H1 (cell line): Measurements from ENCODE around the gene BMPR1A. TPM values are rescaled to one million over a fixed set of nuclear protein-coding genes. Genes with fewer than 3 reads are reported as not detected.

ENCODE experiments used
- CTCF ChIA-PET: fragments of 300-600 bp; sonication (Branson Sonifier 250); formaldehyde crosslinking; loops from one replicate; lab custom pipeline; 2021; ENCODE audit not compliant: partially characterized antibody; lab: Charles Lee
- POLR2A ChIA-PET: fragments of 300-600 bp; sonication (Branson Sonifier 250); formaldehyde crosslinking; loops from one replicate; lab custom pipeline; 2021; ENCODE audit warnings: inconsistent platforms; ENCODE audit not compliant: partially characterized antibody; lab: Charles Lee
- DNase-seq, 2 experiments: peaks; one replicate each; pipeline versions ENCODE4 v3.0.0 to v3.0.0-alpha.2; 2010 to 2022; ENCODE audit warnings: low spot score in 2 of 2, low read depth in 1 of 2, mixed read lengths in 1 of 2
- FAIRE-seq: peaks from 2 replicates; lab custom pipeline; 2011; peaks lifted over from hg19 to GRCh38; lab: Jason Lieb, UNC
- H2AFZ ChIP-seq: 2 replicates; pipeline ENCODE4 v1.8.1; 2012; ENCODE audit warnings: low read length, inconsistent platforms
- H2AK5ac ChIP-seq: 2 replicates; pipeline ENCODE4 v1.6.1; 2013; ENCODE audit warnings: low read depth, low read length
- H2BK120ac ChIP-seq: replicated peaks from 2 replicates; pipeline ENCODE3; 2013; ENCODE audit warnings: low read depth, low read length, inconsistent platforms
- H2BK12ac ChIP-seq: 2 replicates; pipeline ENCODE4 v1.6.1; 2013; ENCODE audit warnings: low read depth, low read length
- H2BK15ac ChIP-seq: 2 replicates; pipeline ENCODE4 v1.6.1; 2013; ENCODE audit warnings: low read length
- H2BK20ac ChIP-seq: 2 replicates; pipeline ENCODE4 v1.6.1; 2013; ENCODE audit warnings: low read length
- H2BK5ac ChIP-seq: 2 replicates; pipeline ENCODE4 v1.6.1; 2013; ENCODE audit warnings: low read depth, low read length
- H3K14ac ChIP-seq: 2 replicates; pipeline ENCODE4 v1.6.1; 2013; ENCODE audit warnings: inconsistent platforms; ENCODE audit not compliant: insufficient read length
- H3K18ac ChIP-seq: 2 replicates; pipeline ENCODE4 v1.6.1; 2013; ENCODE audit warnings: low read length; ENCODE audit errors: extremely low read depth
- H3K23ac ChIP-seq: 2 replicates; pipeline ENCODE4 v1.6.1; 2013; ENCODE audit warnings: inconsistent platforms; ENCODE audit not compliant: insufficient read length
- H3K23me2 ChIP-seq: 2 replicates; pipeline ENCODE4 v1.6.1; 2013; ENCODE audit warnings: low read depth, low read length
- H3K27ac ChIP-seq: 2 replicates; pipeline ENCODE4 v1.6.1; 2011; ENCODE audit warnings: low read depth, low read length, inconsistent platforms
- H3K27me3 ChIP-seq, 4 experiments: replicated peaks in 1 of 4; 1 replicate in 1 of 4; 2 replicates in 3 of 4; pipeline versions ENCODE4 v1.6.1 to v1.8.1; 2011 to 2013; ENCODE audit warnings: low read length in 3 of 4, mild to moderate bottlenecking in 3 of 4, inconsistent platforms in 2 of 4, mixed read lengths in 2 of 4, moderate library complexity in 1 of 4; ENCODE audit not compliant: control insufficient read depth in 3 of 4, insufficient read depth in 3 of 4; ENCODE audit errors: extremely low read depth in 1 of 4
- H3K36me3 ChIP-seq, 4 experiments: 2 replicates each; pipeline versions ENCODE4 v1.6.1 to v1.8.1; 2011 to 2013; ENCODE audit warnings: mild to moderate bottlenecking in 4 of 4, low read length in 3 of 4, moderate library complexity in 2 of 4, control low read depth in 1 of 4, inconsistent platforms in 1 of 4; ENCODE audit not compliant: insufficient read depth in 4 of 4, control insufficient read depth in 2 of 4
- H3K4ac ChIP-seq: replicated peaks from 2 replicates; pipeline ENCODE3; 2013; ENCODE audit warnings: low read length, low read depth, mixed read lengths, inconsistent platforms; ENCODE audit not compliant: insufficient read length
- H3K4me1 ChIP-seq, 4 experiments: replicated peaks in 1 of 4; 1 replicate in 1 of 4; 2 replicates in 3 of 4; pipeline versions ENCODE4 v1.6.1 to v1.8.1; 2011 to 2013; ENCODE audit warnings: low read length in 3 of 4, inconsistent platforms in 2 of 4, mixed read lengths in 1 of 4; ENCODE audit not compliant: insufficient read depth in 4 of 4, control insufficient read depth in 3 of 4
- H3K4me2 ChIP-seq, 2 experiments: 2 replicates each; pipeline versions ENCODE4 v1.6.1 to v1.8.1; 2011 to 2013; ENCODE audit warnings: low read depth in 2 of 2, low read length in 2 of 2, control low read depth in 1 of 2, inconsistent platforms in 1 of 2, mild to moderate bottlenecking in 1 of 2; ENCODE audit not compliant: insufficient read depth in 1 of 2
- H3K4me3 ChIP-seq, 4 experiments: fragments of 200-600, 300-600 bp in 1 of 4; sonication (generic), shearing (Covaris generic), sonication (Bioruptor Twin) in 1 of 4; 2 replicates each; pipeline versions ENCODE4 v1.5.1 to v1.8.1; 2011 to 2016; ENCODE audit warnings: low read length in 4 of 4, low read depth in 3 of 4, control low read depth in 2 of 4, inconsistent platforms in 2 of 4, mild to moderate bottlenecking in 2 of 4, mixed read lengths in 1 of 4, moderate library complexity in 1 of 4; ENCODE audit not compliant: insufficient read depth in 2 of 4; ENCODE audit errors: extremely low read depth in 1 of 4
- H3K56ac ChIP-seq: replicated peaks from 2 replicates; pipeline ENCODE3; 2013; ENCODE audit warnings: low read depth, mild to moderate bottlenecking, mixed read lengths, low read length, inconsistent platforms; ENCODE audit not compliant: insufficient read length
- H3K79me1 ChIP-seq: 2 replicates; pipeline ENCODE4 v1.6.1; 2013; ENCODE audit warnings: low read depth, low read length, control low read depth
- H3K79me2 ChIP-seq, 2 experiments: 2 replicates each; pipeline versions ENCODE4 v1.6.1 to v1.8.1; 2012 to 2013; ENCODE audit warnings: low read length in 2 of 2, mild to moderate bottlenecking in 2 of 2, inconsistent platforms in 1 of 2; ENCODE audit not compliant: insufficient read depth in 2 of 2, control insufficient read depth in 1 of 2
- H3K9ac ChIP-seq, 4 experiments: replicated peaks in 1 of 4; 1 replicate in 1 of 4; 2 replicates in 3 of 4; pipeline versions ENCODE4 v1.6.1 to v1.8.1; 2011 to 2013; ENCODE audit warnings: low read depth in 3 of 4, low read length in 3 of 4, control low read depth in 2 of 4, mild to moderate bottlenecking in 2 of 4, moderate library complexity in 2 of 4, inconsistent platforms in 1 of 4; ENCODE audit errors: extremely low read depth in 1 of 4
- H3K9me3 ChIP-seq, 2 experiments: 2 replicates each; pipeline versions ENCODE4 v1.6.1 to v1.8.1; 2012 to 2013; ENCODE audit warnings: mild to moderate bottlenecking in 2 of 2, moderate library complexity in 2 of 2, control low read depth in 1 of 2, inconsistent platforms in 1 of 2, low read depth in 1 of 2, low read length in 1 of 2, mixed read lengths in 1 of 2; ENCODE audit not compliant: insufficient read depth in 2 of 2
- H4K20me1 ChIP-seq, 2 experiments: replicated peaks in 1 of 2; 2 replicates each; pipeline versions ENCODE3 to v1.8.1; 2011 to 2013; ENCODE audit warnings: inconsistent platforms in 2 of 2, low read length in 2 of 2, mild to moderate bottlenecking in 1 of 2; ENCODE audit not compliant: insufficient read depth in 2 of 2, control insufficient read depth in 1 of 2
- H4K5ac ChIP-seq: 2 replicates; pipeline ENCODE4 v1.6.1; 2013; ENCODE audit warnings: low read length, low read depth, mixed read lengths, inconsistent platforms; ENCODE audit not compliant: insufficient read length
- H4K8ac ChIP-seq: 2 replicates; pipeline ENCODE4 v1.8.0; 2013; ENCODE audit warnings: mild to moderate bottlenecking, moderate library complexity, low read length, inconsistent platforms; ENCODE audit not compliant: insufficient read depth; ENCODE audit errors: extremely low read depth
- H4K91ac ChIP-seq: replicated peaks from 2 replicates; pipeline ENCODE3; 2013; ENCODE audit warnings: low read length, mixed read lengths, inconsistent platforms; ENCODE audit not compliant: insufficient read length
- CTBP2 ChIP-seq: IDR thresholded peaks from 2 replicates; pipeline ENCODE4 v1.7.0; 2011; ENCODE audit warnings: borderline replicate concordance, mild to moderate bottlenecking, moderate library complexity, mixed read lengths, low read length; ENCODE audit not compliant: insufficient read depth, insufficient read length
- GABPA ChIP-seq: IDR thresholded peaks from 2 replicates; pipeline ENCODE4 v1.6.1; 2011; ENCODE audit warnings: mild to moderate bottlenecking, low read length, moderate library complexity, borderline replicate concordance; ENCODE audit not compliant: insufficient read depth
- SP4 ChIP-seq: IDR thresholded peaks from 2 replicates; pipeline ENCODE4 v1.6.1; 2012; ENCODE audit warnings: low read length, inconsistent platforms
- ZNF274 ChIP-seq: IDR thresholded peaks from 2 replicates; pipeline ENCODE4 v1.7.0; 2012; ENCODE audit warnings: low read length, borderline replicate concordance; ENCODE audit errors: extremely low read depth
- WGBS, 2 experiments: shearing (Covaris generic) in 1 of 2; methylation state at CpG; one replicate each; pipeline versions ENCODE4 v1.1.6 to v1.1.7; 2013 to 2015; ENCODE audit warnings: low lambda C conversion rate in 2 of 2, mixed read lengths in 2 of 2, inconsistent platforms in 1 of 2, low coverage in 1 of 2, missing lambda C conversion rate in 1 of 2; ENCODE audit not compliant: insufficient replicate concordance in 2 of 2, insufficient coverage in 1 of 2, insufficient read length in 1 of 2; ENCODE audit errors: extremely low coverage in 1 of 2, missing lambda C conversion rate in 1 of 2; 5-methylcytosine and 5-hydroxymethylcytosine counted together
- polyA plus RNA-seq, 7 experiments: library from polyadenylated mRNA; depleted of rRNA in 3 of 7; stranded (reverse) in 5 of 7; unstranded in 2 of 7; fragments of >200 nt in 5 of 7; fragments of 200-250 nt in 2 of 7; gene quantifications; 1 replicate in 5 of 7; 2 replicates in 1 of 7; 4 replicates in 1 of 7; pipeline versions ENCODE4 v1.2.1 to v1.2.3, GENCODE V29; 2011 to 2013; ENCODE audit warnings: missing spikeins in 2 of 7, mixed read lengths in 2 of 7
- total RNA-seq: library from RNA; stranded (reverse); fragmentation: NEBNext Ultra II Directional; extraction: Animal tissue kit (Norgen Biotek cat#: 25700); gene quantifications from 2 replicates; pipeline ENCODE4 v1.2.1, GENCODE V29; 2021

Gene BMPR1A
- total and polyA plus RNA-seq, 2 of the 8 experiments (the other 6 are each of a cell fraction or from before 2014, with no cell fraction given), result 34.4 to 129 TPM

GRCh38 chr10:86968271-86968993 lies 212.0 kb downstream of the BMPR1A start, which contains the start of gene ADIRF:
Gene ADIRF (plus strand): TSS chr10:86968482. CDS start chr10:86968545, 63 bp downstream.
- peaks cover 1 to 20% (median 16%) of the 10 kb centered on the region in 4 experiments for H3K27me3 ChIP-seq
- H2BK120ac ChIP-seq, result peak within 1 kb of the TSS; percentile 65
- no peak within 1 kb of the TSS for H3K9ac ChIP-seq
- no peak within 1 kb of the TSS for H3K4me3 ChIP-seq
- H2BK15ac ChIP-seq, result peak within 1 kb of the TSS; percentile 99
- no peaks in the 10 kb centered on the region for H3K36me3 ChIP-seq
- DNase-seq (peak in 1 of 2 experiments; percentile 46), FAIRE-seq (no peak)
- no peak within 1 kb of the TSS for H4K5ac ChIP-seq
- peak within 1 kb of the TSS; percentile 58 for H4K91ac ChIP-seq
- no peaks in the 10 kb centered on the region for H3K79me1 ChIP-seq
- CTCF ChIA-PET, result interaction anchor here (0.6 to 22.5 kb wide), 16 partner anchors 8 to 284 kb away, joined by 3 to 975 read pairs (median 4); partner anchors contain the start of genes MMRN2 and SNCG
- H3K79me2 ChIP-seq, result no peaks in the 10 kb centered on the region
- H4K8ac ChIP-seq, result peak within 1 kb of the TSS; percentile 39; the same call in 1 of the 2 replicates
- peak within 1 kb of the TSS; percentile 43; the same call in 1 of the 2 replicates for H2BK12ac ChIP-seq
- POLR2A ChIA-PET, result interaction anchor here (1.0 to 3.2 kb wide), 6 partner anchors 8 to 36 kb away, joined by 3 to 14 read pairs (median 5); partner anchors contain the start of gene MMRN2
- 93% methylated on average over 45 of the region's 59 CpGs; no CpG with 5 or more reads in 1 of the 2 experiments for whole genome bisulfite sequencing, 2 experiments
- H3K56ac ChIP-seq, result no peak within 1 kb of the TSS
- no peaks in the 10 kb centered on the region for H4K20me1 ChIP-seq
- H3K4ac ChIP-seq, result peak within 1 kb of the TSS; percentile 44
- H2BK20ac ChIP-seq, result peak within 1 kb of the TSS; percentile 61; the same call in 1 of the 2 replicates
- no peak within 1 kb of the TSS for H3K23ac ChIP-seq
- H3K23me2 ChIP-seq, result peaks cover 12% of the 10 kb centered on the region; the same call in 1 of the 2 replicates
- no peak within 1 kb of the TSS for H2AFZ ChIP-seq
- H3K18ac ChIP-seq, result peak within 1 kb of the TSS; percentile 90
- H3K27ac ChIP-seq, result no peak within 1 kb of the TSS
- no peak within 1 kb of the TSS for H2BK5ac ChIP-seq
- H3K9me3 ChIP-seq, result no peaks in the 10 kb centered on the region
- H3K4me2 ChIP-seq, result no peak within 1 kb of the TSS
- H3K14ac ChIP-seq, result no peak within 1 kb of the TSS
- H2AK5ac ChIP-seq, result peak within 1 kb of the TSS; percentile 88
- H3K4me1 ChIP-seq, result peaks cover 4 to 36% (median 29%) of the 10 kb centered on the region in 4 experiments
- no peak for TF ChIP-seq SP4
- TF ChIP-seq GABPA, result no peak
- no peak for TF ChIP-seq CTBP2
- no peak for TF ChIP-seq ZNF274
